Spleen (tissue), 7 donors: ENCODE data around the gene FNBP1.

Experiments used
- CTCF ChIP-seq, 11 experiments: fragments of 200-600 bp in 7 of 11; fragments of 450-650 bp in 4 of 11; sonication (generic) in 4 of 11; IDR thresholded peaks in 8 of 11; conservative IDR thresholded peaks in 3 of 11; 1 replicate in 7 of 11; 2 replicates in 4 of 11; pipeline versions ENCODE4 v1.4.0 to v1.8.0; 2016 to 2021; ENCODE audit warnings: antibody characterized with exemption in 11 of 11, inconsistent platforms in 4 of 11, mild to moderate bottlenecking in 1 of 11
- POLR2A ChIP-seq, 3 donors: fragments of 450-650 bp; IDR thresholded peaks; one replicate each; pipeline ENCODE4 v1.5.1; 2017; ENCODE audit warnings: antibody characterized with exemption in 3 of 3, mild to moderate bottlenecking in 1 of 3
- donor health status: DM: no; HTN: no; CAD: no; lungs with moderate emphysema.
- donor health status: DM: no; HTN: no; CAD: no.
- donor health status: DM: no; HTN: no; CAD: no.

- TF ChIP-seq CTCF (IDR thresholded peaks at IDR 0.05 in 8 of 11, conservative IDR thresholded peaks at IDR 0.05 in 3 of 11) (no peak), POLR2A (IDR thresholded peaks at IDR 0.05) (no peak)
These were observed 53.7 kb downstream of the FNBP1 start for GRCh38 chr9:129989362-129989708.
